AG08396 (cell line): Measurements from ENCODE around the gene MYCN.
"Not testable (repeated sequence)": the region's sequence is repeated elsewhere in the genome, so short reads cannot be mapped to it uniquely, and the experiment has no call there.

ENCODE experiments used
- DNase-seq: peaks from one replicate; pipeline ENCODE4 v3.0.0; 2012; ENCODE audit warnings: low spot score, mixed read lengths

MYCN gene

DNA sequence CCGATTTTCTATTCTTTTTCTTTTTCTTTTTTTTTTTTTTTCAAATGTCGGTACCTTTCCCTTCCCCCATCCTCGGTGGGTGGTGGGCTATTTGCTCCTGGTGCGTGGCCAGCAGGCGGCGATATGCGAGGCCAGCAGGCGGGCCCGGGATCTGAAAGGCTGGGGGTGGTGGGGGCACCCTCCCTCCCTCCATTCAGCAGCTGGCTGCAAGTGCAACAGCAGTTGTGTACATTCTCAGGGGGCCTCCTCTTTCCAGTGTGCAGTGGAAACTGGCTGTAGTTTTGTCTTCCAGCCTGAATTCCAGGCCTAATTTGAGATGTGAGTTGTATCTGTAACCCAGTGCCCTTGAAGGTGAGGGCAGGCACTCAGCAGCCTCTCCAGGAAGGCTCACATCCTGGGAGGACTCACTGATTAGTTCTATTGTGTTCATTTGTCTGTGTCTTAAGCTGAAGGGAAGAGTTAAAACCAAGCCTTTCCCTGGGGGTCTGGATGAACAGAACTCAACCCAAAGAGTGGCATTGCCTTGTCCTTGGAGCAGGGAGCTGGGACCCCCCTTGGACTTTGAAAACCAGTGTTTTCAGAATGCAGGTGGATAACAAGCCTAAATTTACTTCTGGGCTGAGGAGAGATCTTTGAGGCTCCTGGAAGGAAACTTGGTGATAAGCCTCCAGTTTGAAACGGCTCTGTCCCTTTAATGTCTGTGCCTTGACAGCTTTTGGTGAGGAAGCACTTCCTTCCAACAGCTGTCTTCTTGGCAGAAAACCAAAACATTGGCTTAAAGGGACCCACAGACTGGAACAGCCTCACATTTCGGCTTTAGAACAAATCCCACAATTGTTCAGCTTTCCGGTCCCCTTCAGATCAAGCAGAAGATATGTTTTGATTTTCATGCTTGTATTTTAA lies 3.3 kb downstream of the MYCN start:
- DNase-seq = no peak

DNA sequence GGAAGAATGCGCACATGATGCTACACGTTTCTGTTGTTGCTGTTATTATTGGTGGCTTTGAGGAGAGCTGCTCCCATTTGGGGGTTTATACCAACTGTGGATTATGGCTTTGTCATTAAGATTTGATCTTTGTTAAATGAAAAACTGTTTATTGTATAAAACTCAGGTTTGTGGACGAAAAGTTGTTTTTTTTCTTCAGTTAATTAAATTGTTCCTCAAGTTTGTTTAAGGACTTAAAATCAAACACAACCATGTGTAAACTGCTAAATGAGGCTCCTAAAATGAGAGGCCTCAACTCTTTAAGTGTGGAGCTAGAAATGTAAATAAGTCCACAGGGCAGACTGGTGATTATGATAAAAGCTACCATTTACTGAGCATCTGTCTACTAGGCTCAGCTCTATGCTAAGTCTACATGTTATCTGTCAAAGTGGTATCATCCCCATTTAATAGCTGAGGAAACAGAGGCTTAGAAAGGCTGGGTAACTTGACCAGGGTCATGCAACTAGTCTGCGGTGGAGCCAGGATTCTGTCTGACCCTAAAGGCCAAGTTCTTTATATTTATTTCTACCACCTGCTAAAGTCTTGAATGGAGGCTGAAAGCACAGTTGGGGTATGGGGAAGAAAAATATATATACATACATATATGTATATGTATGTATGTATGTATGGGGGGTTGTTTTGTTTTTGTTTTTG lies 4.1 kb downstream of the MYCN start:
- no peak for DNase-seq

DNA sequence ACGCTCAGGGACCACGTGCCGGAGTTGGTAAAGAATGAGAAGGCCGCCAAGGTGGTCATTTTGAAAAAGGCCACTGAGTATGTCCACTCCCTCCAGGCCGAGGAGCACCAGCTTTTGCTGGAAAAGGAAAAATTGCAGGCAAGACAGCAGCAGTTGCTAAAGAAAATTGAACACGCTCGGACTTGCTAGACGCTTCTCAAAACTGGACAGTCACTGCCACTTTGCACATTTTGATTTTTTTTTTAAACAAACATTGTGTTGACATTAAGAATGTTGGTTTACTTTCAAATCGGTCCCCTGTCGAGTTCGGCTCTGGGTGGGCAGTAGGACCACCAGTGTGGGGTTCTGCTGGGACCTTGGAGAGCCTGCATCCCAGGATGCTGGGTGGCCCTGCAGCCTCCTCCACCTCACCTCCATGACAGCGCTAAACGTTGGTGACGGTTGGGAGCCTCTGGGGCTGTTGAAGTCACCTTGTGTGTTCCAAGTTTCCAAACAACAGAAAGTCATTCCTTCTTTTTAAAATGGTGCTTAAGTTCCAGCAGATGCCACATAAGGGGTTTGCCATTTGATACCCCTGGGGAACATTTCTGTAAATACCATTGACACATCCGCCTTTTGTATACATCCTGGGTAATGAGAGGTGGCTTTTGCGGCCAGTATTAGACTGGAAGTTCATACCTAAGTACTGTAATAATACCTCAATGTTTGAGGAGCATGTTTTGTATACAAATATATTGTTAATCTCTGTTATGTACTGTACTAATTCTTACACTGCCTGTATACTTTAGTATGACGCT lies 5.8 kb downstream of the MYCN start:
- DNase-seq = no peak

DNA sequence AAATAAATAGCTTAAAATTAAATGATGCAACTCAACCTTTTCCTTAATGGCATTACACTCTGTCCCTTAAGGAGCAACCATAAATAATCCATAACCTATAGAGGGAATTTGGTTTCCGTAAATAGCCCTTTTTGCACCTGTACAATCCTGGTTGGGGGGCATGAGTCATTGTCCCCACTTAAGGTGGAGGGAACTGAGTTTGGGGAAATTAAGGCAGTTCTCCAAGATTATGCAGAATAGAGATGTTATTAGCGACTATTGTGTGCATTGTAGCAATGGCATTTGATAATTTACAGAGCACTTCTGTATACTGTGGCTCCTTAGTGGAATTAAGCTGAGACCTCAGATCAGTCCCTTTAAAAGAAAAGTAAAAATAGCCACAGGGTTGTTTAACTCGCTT lies 6.6 kb downstream of the MYCN start:
- DNase-seq = no peak

DNA sequence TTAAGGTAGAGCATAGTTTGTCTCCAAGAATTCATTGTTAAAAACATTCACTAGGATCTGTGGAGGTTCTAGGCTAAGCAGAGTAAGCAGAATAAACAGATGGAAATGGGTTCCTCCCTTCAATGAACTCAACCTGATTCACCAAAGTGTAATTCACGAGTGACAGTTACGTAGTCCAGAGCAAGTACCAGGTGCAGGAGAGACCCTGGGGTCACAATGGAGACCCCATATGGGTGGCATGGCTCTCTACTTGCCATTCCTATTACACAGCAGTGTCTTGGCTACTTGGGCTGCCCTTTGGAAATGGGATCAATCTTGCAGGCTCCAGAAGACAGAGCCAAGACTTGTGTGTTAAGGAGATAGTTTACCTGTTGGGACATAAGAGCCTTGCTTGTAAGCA lies 7.1 kb downstream of the MYCN start:
- DNase-seq = no peak

DNA sequence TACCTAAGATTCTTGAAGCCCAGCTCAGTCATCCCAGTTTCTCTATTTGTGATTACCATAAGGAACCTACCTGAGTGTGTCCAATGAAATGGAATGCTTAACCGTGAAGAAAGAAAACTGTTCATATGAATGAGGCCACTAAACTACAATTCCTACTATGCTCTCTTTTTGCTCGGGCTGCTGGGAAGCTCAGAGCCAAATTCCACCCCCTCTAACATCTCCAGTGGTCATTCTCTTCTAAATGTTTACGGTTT lies 8.3 kb downstream of the MYCN start:
- DNase-seq = no peak

DNA sequence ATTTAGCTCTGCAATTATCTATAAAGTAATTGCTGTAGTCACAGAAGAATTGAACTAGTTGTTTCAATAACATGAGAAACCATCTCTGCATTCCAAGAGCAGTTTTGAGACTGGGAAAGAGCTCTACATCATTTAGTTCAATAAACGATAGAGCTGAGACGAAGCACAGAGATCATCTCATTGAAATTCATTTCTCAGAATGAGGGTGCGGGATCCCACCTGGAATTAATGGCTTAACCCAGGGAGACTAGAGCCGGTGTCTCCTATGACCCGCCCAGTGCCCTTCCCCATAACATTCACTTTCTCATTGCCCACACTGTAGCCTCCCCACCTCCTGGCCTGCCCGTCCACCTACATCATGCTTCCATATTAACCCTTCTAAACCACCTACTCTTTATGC lies 8.8 kb downstream of the MYCN start:
- DNase-seq = no peak

DNA sequence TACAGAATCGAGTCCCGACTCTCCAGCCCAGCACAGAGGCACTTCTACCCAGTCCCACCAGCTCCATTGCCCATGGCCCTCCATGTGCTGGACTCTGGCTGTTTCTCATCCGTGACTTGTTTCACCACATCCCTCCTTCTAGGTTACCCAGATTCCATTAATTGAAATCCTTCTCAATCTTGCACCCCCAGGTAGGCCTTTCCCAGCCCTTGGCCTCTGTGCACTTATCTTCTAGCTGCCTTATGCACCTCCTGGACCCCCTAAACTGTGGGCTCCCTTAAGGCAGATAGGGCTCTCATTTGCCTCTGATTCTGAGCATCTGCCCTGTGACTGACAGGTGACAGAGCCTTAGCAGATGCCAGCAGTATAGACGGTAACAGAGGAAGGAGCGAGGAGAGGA lies 9.2 kb downstream of the MYCN start:
- no peak for DNase-seq

DNA sequence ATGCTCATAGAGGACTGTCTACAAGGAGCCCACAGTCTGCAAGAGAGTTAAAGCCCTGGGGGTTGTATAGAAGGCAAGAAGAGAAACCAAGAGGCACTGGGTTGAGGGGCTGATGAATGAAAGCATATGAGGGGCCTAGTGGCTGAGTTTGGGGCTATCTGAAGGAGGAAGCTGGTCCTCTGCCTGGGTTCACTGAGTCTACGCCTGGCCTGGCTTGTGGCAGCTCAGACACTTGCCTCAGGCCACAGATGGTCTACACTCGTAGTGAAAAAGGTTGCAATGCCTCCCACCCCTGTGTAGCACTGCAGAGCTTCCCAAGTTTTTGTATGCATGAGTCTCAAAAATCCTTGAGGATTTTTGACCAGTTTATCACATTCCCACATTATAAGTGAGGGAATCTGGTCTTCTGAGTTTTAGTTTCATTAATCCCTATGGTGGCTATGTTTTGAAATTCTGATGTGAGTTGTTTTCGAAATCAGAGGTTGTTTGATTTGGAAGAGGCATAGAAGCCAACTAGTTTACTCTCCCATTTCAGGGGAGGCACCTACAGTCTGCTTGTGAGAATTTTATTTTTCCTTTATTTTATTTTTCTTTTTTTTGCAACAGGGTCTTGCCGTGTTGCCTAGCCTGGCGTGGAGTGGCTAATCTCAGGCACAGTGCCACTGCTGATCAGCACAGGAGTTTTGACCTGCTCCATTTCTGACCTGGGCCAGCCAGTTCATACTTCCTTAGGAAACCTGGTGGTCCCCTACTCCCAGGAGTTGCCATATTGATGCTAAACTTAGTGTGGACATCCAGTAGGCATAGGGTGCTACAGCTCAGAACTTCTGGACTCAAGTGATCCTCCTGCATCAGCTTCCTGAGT lies 10.0 kb downstream of the MYCN start:
- DNase-seq = no peak

DNA sequence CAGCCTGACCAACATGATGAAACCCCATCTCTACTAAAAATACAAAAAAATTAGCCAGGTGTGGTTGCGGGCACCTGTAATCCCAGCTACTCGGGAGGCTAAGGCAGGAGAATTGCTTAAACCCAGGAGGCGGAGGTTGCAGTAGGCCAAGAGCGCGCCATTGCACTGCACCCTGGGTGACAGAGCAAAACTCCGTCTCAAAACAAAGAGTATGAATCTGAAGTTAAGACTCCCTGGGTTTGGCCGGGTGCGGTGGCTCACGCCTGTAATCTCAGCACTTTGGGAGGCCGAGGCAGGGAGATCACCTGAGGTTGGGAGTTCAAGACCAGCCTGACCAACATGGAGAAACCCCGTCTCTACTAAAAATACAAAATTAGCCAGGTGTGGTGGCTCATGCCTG lies 11.6 kb downstream of the MYCN start:
- not testable (repeated sequence) for DNase-seq

DNA sequence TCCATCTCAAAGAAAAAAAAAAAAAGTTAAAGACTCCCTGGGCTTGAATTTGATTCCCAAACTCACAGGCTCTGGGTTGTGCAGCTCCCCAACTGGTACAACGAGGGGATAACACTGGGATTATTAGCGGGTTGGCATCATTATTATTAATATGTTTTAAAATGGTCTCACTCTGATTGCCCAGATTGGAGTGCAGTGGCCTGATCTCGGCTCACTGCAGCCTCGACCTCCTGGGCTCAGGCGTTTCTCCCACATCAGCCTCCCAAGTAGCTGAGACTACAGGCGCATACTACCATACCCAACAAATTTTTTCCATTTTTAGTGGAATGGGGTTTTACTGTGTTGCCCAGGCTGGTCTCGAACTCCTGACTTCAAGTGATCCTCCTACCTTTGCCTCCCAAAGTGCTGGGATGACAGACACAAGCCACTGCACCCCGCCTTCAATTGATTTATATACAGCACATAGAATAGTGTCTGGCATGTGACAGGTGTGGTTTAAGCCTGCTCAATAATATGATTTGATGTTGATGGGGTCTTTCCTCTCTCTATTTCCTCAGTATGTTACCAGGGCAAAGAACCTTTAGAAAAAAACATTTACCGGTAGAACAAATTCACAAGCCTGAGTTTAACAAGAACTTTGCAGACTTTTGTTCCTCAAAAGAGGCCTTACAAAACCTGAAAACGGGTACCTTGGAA lies 12.2 kb downstream of the MYCN start:
- no peak for DNase-seq

DNA sequence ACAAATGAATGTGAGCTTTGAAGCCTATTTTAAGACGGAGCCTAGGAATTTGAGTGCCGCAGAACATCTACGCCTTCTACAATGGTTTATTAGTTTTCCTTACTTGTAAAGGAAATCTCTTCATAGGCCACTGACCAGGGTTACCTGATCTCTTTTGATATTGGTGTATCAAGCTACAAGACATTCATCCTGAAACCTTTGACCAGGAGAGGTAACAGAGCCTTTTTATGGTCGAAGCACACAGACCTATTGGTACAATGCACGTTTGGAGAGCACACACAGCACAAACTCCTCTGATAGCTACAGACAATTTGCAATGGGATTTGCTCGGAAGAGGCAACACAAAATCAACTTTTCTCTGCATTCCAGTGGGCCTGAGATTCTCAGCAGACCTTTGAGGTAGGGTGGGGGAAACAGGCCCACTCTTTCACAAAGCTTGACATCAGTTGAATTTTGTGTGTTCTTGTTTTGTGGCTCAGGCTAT lies 12.8 kb downstream of the MYCN start:
- DNase-seq = no peak

DNA sequence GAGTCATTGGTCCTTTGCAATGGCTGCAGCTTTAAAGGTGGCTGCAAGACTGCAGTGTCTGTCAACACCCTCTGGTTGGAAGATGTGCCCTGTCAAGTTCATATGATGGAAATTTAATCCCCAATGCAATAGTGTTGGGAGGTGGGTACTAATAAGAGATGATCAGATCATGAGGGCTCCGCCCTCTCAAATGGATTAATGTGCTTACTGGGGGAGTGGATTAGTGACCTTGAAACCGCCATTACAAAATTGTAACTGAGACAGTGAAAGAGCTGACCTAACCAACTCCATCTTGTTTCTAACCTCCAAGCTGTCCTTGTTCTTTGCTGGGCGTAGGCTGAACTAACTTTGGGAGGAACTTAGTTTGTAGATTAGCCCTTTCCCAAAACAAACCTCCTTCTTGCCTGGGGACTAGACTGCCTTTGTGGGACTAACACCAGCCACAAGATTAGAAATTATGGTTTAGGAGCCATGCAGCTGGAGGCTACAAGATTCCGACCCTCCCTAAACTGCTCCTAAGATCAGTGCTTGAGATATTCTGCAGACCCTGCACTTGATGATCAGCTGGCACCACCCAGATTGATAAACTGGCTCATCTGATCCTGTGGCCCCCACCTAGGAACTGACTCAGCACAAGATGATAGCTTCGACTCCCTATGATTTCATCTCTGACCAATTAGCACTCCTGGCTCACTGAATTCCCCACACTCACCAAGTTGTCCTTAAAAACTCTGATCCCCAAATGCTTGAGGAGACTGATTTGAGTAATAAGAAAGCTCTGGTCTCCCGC lies 13.7 kb downstream of the MYCN start:
- DNase-seq = no peak

DNA sequence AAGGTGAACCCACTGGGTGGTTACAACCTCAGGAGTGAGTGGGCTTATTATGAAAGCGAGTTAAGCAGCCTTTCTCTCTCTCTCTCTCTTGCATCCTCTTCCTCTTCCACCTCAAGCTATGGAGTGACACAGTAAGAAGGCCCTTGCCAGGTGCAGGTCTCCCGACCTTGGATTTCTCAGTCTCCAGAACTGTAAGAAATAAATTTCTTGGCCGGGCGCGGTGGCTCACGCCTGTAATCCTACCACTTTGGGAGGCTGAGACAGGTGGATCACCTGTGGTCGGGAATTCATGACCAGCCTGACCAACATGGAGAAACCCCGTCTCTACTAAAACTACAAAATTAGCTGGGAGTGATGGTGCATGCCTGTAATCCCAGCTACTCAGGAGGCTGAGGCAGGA lies 14.4 kb downstream of the MYCN start:
- no peak for DNase-seq

DNA sequence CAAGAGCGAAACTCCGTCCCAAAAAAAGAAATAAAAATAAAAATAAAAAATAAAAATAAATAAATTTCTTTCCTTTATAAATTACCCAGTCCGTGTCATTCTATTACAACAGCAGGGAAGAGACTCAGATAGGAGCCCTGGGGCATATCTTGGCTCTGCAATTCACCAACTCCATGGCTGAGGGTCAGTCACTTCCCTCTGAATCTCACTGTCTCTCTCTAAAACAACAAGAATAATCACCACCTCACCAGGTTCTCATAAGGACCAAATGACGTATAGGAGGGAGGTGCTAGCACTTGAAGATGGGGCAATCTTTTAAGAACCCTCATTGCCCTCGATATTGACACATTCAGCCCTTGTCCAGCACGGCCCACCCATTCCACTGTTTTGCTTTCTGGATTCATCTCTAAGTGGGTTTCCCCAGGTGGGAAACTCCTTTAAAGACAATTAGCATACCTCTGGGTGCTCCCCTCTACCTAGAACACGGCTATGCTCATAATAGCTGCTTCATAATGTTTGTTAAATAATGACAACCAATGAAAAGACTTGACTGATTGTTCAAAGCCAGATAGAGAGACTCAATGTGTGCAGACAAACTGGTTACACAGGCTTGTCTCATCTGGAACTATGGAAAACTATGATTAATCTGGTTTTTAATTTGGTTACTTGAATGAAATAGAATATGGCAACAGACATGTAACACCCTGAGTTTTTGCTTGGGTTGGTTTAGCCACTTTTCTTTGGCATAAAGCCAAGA lies 15.1 kb downstream of the MYCN start:
- DNase-seq = no peak

DNA sequence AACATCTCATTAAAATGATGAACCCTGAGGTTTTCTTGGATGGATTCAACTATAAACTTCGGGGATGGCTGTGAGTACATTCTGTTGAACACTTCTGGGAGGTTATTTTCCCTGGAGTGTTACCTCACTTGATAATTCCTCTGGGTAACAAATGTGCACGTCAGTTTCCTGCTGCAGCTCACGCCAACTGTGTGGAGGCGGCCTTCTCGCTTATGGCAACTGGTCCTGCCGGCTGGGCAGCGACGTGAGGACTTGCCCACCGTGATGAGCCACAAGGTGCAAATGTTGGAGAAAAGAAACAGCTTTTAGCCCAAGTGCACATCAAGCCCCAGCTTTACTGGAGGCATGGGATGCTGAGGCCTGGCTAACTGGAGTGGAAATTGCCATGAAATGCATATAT lies 15.9 kb downstream of the MYCN start:
- DNase-seq = no peak

DNA sequence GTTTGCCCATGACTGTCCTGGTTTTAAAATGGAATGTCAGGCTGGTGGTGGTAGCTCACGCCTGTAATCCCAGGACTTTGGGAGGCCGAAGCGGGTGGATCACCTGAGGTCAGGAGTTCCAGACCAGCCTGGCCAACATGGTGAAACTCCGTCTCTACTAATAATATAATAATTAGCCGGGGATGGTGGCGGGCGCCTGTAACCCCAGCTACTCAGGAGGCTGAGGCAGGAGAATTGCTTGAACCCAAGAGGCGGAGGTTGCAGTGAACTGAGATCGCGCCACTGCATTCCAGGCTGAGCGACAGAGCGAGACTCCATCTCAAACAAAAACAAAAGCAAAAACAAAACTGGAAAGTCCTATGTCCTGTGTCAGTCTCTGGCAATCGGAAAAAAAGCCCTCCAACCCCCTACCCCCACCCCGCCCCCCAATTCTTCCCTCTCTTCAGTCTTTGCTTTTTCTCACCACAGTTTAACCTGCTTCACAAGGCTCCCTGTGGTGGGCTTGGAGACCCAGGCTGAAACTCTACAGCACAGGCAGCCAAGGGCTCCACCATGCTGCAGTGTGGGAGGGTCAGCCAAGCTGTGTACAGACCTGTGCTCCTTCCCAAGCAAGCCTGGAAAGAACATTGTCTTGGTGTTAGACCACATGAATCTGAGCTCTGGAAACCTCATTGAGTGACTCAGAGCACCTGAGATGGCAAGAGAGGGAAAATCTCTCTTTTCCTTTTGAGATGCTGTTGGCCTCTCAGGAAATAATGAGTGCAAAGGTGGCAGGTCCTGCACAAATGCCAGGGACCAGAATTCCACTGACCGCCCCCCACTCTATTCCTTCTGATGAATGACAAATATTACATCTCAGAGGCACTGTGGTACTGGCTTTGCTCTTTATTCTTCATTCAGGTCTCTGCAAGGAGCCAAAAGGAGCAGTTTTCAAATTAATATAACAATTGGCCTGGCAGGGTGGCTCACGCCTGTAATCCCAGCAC lies 16.7 kb downstream of the MYCN start:
- DNase-seq = no peak

DNA sequence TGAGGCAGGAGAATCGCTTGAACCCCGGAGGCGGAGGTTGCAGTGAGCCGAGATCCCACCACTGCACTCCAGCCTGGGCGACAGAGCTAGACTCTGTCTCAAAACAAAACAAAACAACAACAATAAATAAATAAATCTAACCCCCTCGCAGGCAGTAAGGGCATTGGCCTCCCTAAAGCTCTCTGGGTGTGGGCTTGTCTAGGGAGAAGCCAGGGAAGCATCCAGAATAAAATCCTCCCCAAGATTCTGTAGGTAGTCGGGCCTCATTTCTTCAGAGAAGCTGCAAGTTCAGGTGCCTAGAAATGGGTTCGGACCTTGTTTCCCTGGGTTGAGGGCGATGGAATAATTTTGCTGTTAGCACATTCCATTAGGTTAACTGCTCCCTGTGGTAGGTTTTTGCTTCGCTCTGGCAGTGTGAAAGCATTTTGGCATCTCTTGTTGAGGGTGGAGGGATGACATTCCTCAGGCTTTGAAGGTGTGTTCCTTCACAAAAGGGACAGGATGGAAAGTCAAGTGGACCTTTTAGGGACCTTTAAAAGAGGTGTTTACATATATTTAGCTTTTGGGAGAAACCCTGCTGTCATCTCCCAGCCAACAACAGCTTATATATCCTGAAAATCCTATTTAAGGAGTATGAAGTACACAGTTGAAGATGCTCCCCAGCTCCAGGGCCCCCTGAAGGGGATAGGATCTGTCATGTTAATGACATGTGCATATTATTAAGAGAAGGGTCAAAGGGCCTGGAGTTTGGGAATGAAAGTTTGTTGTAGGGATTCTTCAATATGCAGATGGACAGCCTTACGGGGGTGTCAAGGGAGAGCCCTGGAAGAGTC lies 17.7 kb downstream of the MYCN start:
- DNase-seq = no peak
